ENCODE data around the gene MT1M.
"Not testable (repeated sequence)": the region's sequence is repeated elsewhere in the genome, so short reads cannot be mapped to it uniquely, and the experiment has no call there.

MT1M gene

GRCh38 chr16:56608876-56609462, 23.5 kb upstream of the MT1M start:
- no peak for DNase-seq (ENCODE audit: low spot score)

GRCh38 chr16:56609463-56609921, 23.0 kb upstream of the MT1M start:
- peak; percentile 73 for DNase-seq (ENCODE audit: low spot score)

GRCh38 chr16:56610017-56610608, 22.3 kb upstream of the MT1M start:
- peak; percentile 57 for DNase-seq (ENCODE audit: low spot score)

- peak; percentile 23 for DNase-seq (ENCODE audit: low spot score)
These were observed 21.8 kb upstream of the MT1M start for GRCh38 chr16:56610609-56611111.

GRCh38 chr16:56611281-56611833, 21.1 kb upstream of the MT1M start:
- DNase-seq (ENCODE audit: low spot score) = no peak

- no peak for DNase-seq (ENCODE audit: low spot score)
These were observed 18.8 kb upstream of the MT1M start for GRCh38 chr16:56613706-56614105.

- DNase-seq (ENCODE audit: low spot score) = no peak
These were observed 17.9 kb upstream of the MT1M start for GRCh38 chr16:56614549-56614991.

GRCh38 chr16:56615353-56615752, 17.1 kb upstream of the MT1M start:
- DNase-seq (ENCODE audit: low spot score) = no peak

- no peak for DNase-seq (ENCODE audit: low spot score)
These were observed 15.7 kb upstream of the MT1M start for GRCh38 chr16:56616608-56617211.

- DNase-seq (ENCODE audit: low spot score) = peak; percentile 43
These were observed 15.0 kb upstream of the MT1M start for GRCh38 chr16:56617212-56618085.

GRCh38 chr16:56618138-56618537, 14.3 kb upstream of the MT1M start:
- no peak for DNase-seq (ENCODE audit: low spot score)

GRCh38 chr16:56620339-56620897, 12.0 kb upstream of the MT1M start:
- DNase-seq (ENCODE audit: low spot score) = no peak

GRCh38 chr16:56621665-56622445, 10.6 kb upstream of the MT1M start:
- DNase-seq (ENCODE audit: low spot score) = not testable (repeated sequence)

- not testable (repeated sequence) for DNase-seq (ENCODE audit: low spot score)
These were observed 9.3 kb upstream of the MT1M start for GRCh38 chr16:56623184-56623583.

GRCh38 chr16:56623637-56624036, 8.8 kb upstream of the MT1M start:
- DNase-seq (ENCODE audit: low spot score) = no peak

GRCh38 chr16:56625140-56625942, 7.1 kb upstream of the MT1M start, which contains the start of gene MT1E:
Gene MT1E, plus strand, starts transcription at chr16:56625781. Its CDS starts 71 bp downstream, at chr16:56625852.
- DNase-seq (ENCODE audit: low spot score) = no peak

GRCh38 chr16:56625943-56626654, 6.4 kb upstream of the MT1M start:
- DNase-seq (ENCODE audit: low spot score) = no peak

- DNase-seq (ENCODE audit: low spot score) = no peak
These were observed 5.8 kb upstream of the MT1M start for GRCh38 chr16:56626685-56627084.

All from CD4-positive, alpha-beta T cell treated with Interleukin-2 at 100 ng/mL for 4 hours (primary cell).